Stomach (tissue), 4 donors: ENCODE data around the gene SYNPO2.

Experiments used
- EP300 ChIP-seq: sonication (generic); formaldehyde crosslinking; IDR thresholded peaks from one replicate; pipeline ENCODE4 v1.6.1; 2017; ENCODE audit warnings: antibody characterized with exemption
- POLR2A ChIP-seq, 4 donors: fragments of 450-650 bp; IDR thresholded peaks; one replicate each; pipeline ENCODE4 v1.6.1; 2016; ENCODE audit warnings: antibody characterized with exemption in 4 of 4, control low read depth in 2 of 4, mild to moderate bottlenecking in 1 of 4, moderate library complexity in 1 of 4
- POLR2AphosphoS5 ChIP-seq, 3 donors: sonication (generic); formaldehyde crosslinking; IDR thresholded peaks; one replicate each; pipeline ENCODE4 v1.6.1; 2016; ENCODE audit warnings: antibody characterized with exemption in 3 of 3
- TF ChIP-seq, protein P1 (sequence below), 7 experiments: fragments of 450-650 bp in 4 of 7; fragments of 200-600 bp in 3 of 7; sonication (generic) in 3 of 7; IDR thresholded peaks; one replicate each; pipeline ENCODE4 v1.5.1; 2016 to 2019; ENCODE audit warnings: antibody characterized with exemption in 7 of 7, control low read depth in 2 of 7, mild to moderate bottlenecking in 1 of 7

DNA sequence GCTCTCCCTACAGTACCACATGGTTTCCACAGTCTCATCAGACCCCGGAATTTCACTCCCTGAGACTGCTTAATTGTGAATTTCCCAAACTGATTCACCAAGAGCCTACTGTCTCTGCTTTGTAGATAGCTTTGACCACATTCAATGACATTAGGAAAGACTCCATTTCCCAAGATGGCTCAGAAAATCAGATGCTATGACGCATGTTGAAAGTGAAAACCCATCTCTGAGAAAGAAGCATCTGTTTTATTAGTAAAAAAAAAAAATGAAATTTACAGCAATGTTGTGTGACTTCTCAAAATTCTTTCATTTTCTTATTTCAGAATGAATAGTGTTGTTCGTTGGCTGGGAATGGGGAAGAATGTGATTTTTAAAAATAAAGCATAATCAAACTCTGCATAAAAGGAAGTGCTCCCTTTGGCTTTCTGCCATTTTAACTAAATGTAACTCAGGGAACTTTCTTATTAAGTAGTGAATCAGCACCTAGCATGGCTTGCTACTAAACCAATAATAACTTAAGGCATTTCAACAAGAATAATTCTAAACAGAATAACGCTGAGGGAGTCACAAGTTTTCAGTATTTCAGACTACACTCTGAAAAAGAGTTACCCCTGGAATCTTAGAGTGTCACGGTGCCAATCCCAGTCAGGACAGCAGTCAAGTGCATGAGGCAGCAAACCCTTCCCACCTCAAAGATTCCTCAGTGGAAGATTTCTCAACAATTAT is 149.6 kb downstream of the SYNPO2 start:
- TF ChIP-seq, protein P1, sequence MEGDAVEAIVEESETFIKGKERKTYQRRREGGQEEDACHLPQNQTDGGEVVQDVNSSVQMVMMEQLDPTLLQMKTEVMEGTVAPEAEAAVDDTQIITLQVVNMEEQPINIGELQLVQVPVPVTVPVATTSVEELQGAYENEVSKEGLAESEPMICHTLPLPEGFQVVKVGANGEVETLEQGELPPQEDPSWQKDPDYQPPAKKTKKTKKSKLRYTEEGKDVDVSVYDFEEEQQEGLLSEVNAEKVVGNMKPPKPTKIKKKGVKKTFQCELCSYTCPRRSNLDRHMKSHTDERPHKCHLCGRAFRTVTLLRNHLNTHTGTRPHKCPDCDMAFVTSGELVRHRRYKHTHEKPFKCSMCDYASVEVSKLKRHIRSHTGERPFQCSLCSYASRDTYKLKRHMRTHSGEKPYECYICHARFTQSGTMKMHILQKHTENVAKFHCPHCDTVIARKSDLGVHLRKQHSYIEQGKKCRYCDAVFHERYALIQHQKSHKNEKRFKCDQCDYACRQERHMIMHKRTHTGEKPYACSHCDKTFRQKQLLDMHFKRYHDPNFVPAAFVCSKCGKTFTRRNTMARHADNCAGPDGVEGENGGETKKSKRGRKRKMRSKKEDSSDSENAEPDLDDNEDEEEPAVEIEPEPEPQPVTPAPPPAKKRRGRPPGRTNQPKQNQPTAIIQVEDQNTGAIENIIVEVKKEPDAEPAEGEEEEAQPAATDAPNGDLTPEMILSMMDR (IDR thresholded peaks at IDR 0.05): no peak
- TF ChIP-seq POLR2A (IDR thresholded peaks at IDR 0.05) (no peak), POLR2AphosphoS5 (IDR thresholded peaks at IDR 0.05) (peak in 1 of 3 donors; percentile 4), EP300 (no peak)
